Activated T-helper 9 cell treated with anti-CD3 and anti-CD28 coated beads, Interleukin-2, amount 50 U/mL, for 16 hours (primary cell): ENCODE results near the gene ITLN2.
"Not testable (repeated sequence)": the region's sequence is repeated elsewhere in the genome, so short reads cannot be mapped to it uniquely, and the experiment has no call there.

Experiments
- DNase-seq: peaks from one replicate; pipeline ENCODE4 v3.0.0-alpha.2; 2020; ENCODE audit warnings: low read depth

The ITLN2 gene

GRCh38 chr1:160904783-160905616 is 49.6 kb downstream of the ITLN2 start:
- DNase-seq = no peak

GRCh38 chr1:160902251-160902650 is 52.4 kb downstream of the ITLN2 start:
- not testable (repeated sequence) for DNase-seq

GRCh38 chr1:160901768-160902167 is 52.8 kb downstream of the ITLN2 start:
- no peak for DNase-seq

GRCh38 chr1:160900683-160901082 is 53.9 kb downstream of the ITLN2 start:
- not testable (repeated sequence) for DNase-seq
